K562 (cell line): ENCODE measurements around the gene MYEF2.

Experiments used
- ARNT ChIP-seq, 2 experiments: fragments of 450-650 bp; IDR thresholded peaks; 2 replicates each; pipeline ENCODE4 v1.6.1; 2016; ENCODE audit warnings: mild to moderate bottlenecking in 1 of 2
- CCAR2 ChIP-seq: fragments of 200-400 bp; formaldehyde crosslinking; IDR thresholded peaks from 2 replicates; pipeline ENCODE4 v1.6.1; 2017; ENCODE audit warnings: mild to moderate bottlenecking, low read depth, low read length
- CREB1 ChIP-seq, 2 experiments: sonication (generic) in 1 of 2; formaldehyde crosslinking in 1 of 2; IDR thresholded peaks; 2 replicates each; pipeline versions ENCODE4 v1.6.1 to v1.8.0; 2012 to 2022; ENCODE audit warnings: inconsistent platforms in 1 of 2, mild to moderate bottlenecking in 1 of 2, missing genetic modification reagents in 1 of 2, moderate library complexity in 1 of 2
- DNMT1 ChIP-seq: fragments of 450-650 bp; IDR thresholded peaks from 2 replicates; pipeline ENCODE4 v1.6.1; 2016; ENCODE audit warnings: antibody characterized with exemption, mild to moderate bottlenecking
- GABPA ChIP-seq: fragments of 200-800 bp; sonication (Bioruptor generic); conservative IDR thresholded peaks from 2 replicates; pipeline ENCODE4 v1.6.1; 2016; ENCODE audit warnings: low read depth, missing genetic modification characterization, missing compliant biosample characterization
- NR2C2 ChIP-seq, 2 experiments: fragments of 200-800 bp in 1 of 2; sonication (Bioruptor generic) in 1 of 2; sonication (generic) in 1 of 2; formaldehyde crosslinking in 1 of 2; IDR thresholded peaks; 2 replicates each; pipeline versions ENCODE4 v1.6.1 to v1.8.0; 2016 to 2022; ENCODE audit warnings: mild to moderate bottlenecking in 1 of 2, missing compliant biosample characterization in 1 of 2, missing genetic modification characterization in 1 of 2, missing genetic modification reagents in 1 of 2
- RAD21 ChIP-seq, 2 experiments: fragments of 250-450 bp in 1 of 2; fragments of 450-650 bp in 1 of 2; sonication (Bioruptor Pico) in 1 of 2; formaldehyde crosslinking in 1 of 2; IDR thresholded peaks in 1 of 2; conservative IDR thresholded peaks in 1 of 2; 2 replicates each; pipeline versions ENCODE4 v1.4.0 to v1.8.0; 2020 to 2022; ENCODE audit warnings: mild to moderate bottlenecking in 2 of 2, moderate library complexity in 1 of 2
- SRSF7 ChIP-seq: fragments of 200-400 bp; formaldehyde crosslinking; optimal IDR thresholded peaks from 2 replicates; pipeline ENCODE3; 2017; ENCODE audit warnings: mild to moderate bottlenecking, low read depth, low read length
- TAF1 ChIP-seq: IDR thresholded peaks from 2 replicates; pipeline ENCODE4 v1.6.1; 2011; ENCODE audit warnings: mild to moderate bottlenecking, low read length, moderate library complexity; ENCODE audit not compliant: insufficient read depth, control insufficient read depth, severe bottlenecking; ENCODE audit errors: extremely low read depth
- ZBTB8A ChIP-seq: fragments of 450-650 bp; IDR thresholded peaks from 2 replicates; pipeline ENCODE4 v1.6.1; 2018; ENCODE audit warnings: mild to moderate bottlenecking, moderate library complexity; ENCODE audit not compliant: partially characterized antibody
- ZNF165 ChIP-seq: fragments of 250-450 bp; sonication (Bioruptor Pico); IDR thresholded peaks from 2 replicates; pipeline ENCODE4 v1.4.0; 2020; ENCODE audit warnings: borderline replicate concordance
- ZNF239 ChIP-seq: fragments of 250-450 bp; sonication (Bioruptor Pico); IDR thresholded peaks from 2 replicates; pipeline ENCODE4 v1.4.0; 2020; ENCODE audit warnings: mild to moderate bottlenecking
- ZNF830 ChIP-seq: fragments of 250-450 bp; sonication (Bioruptor Pico); IDR thresholded peaks from 2 replicates; pipeline ENCODE4 v1.5.0; 2021; ENCODE audit warnings: mild to moderate bottlenecking
- TF ChIP-seq, protein P1 (sequence below): sonication (generic); formaldehyde crosslinking; IDR thresholded peaks from 2 replicates; pipeline ENCODE4 v1.9.0; 2022; ENCODE audit warnings: mild to moderate bottlenecking, missing genetic modification reagents

DNA sequence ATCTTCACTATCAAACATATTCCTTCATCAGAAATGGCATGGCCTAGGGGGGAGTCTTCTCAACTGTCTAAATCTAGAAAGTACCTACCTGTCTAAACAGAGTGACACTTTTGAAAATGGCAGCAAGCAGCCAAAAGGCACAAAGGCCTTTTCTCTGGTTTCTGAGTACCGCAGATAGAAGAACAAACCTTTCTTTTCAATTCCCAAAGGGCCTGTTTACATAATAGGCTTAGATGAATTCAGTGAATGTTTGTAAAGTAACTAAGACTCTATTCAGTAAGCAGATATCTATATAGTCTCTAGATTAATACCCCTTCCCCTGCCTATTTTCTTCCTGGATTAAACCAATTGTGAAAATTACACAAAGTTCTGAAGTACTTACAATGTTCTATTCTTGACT, 7.1 kb downstream of the MYEF2 start:
- TF ChIP-seq, protein P1, sequence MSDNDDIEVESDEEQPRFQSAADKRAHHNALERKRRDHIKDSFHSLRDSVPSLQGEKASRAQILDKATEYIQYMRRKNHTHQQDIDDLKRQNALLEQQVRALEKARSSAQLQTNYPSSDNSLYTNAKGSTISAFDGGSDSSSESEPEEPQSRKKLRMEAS (CRISPR knock-in tag): no peak
- TF ChIP-seq ZNF239 (CRISPR knock-in tag) (no peak), RAD21 (CRISPR knock-in tag; conservative IDR thresholded peaks at IDR 0.05 in 1 of 2, IDR thresholded peaks at IDR 0.05 in 1 of 2) (no peak), ZNF165 (CRISPR knock-in tag) (no peak), CCAR2 (no peak), ZBTB8A (no peak), TAF1 (no peak), GABPA (tag) (no peak), DNMT1 (no peak), SRSF7 (no peak), CREB1 (IDR thresholded peaks at IDR 0.05) (no peak), CREB1 (CRISPR knock-in tag; IDR thresholded peaks at IDR 0.05) (no peak), ARNT (IDR thresholded peaks at IDR 0.05) (no peak), NR2C2 (CRISPR knock-in tag; IDR thresholded peaks at IDR 0.05) (no peak), NR2C2 (tag; IDR thresholded peaks at IDR 0.05) (no peak), ZNF830 (CRISPR knock-in tag) (no peak)
